Vagina (tissue), 2 donors: ENCODE measurements around the gene RYR2.

ENCODE experiments used
- CTCF ChIP-seq, 3 experiments: fragments of 450-650 bp in 2 of 3; fragments of 200-600 bp in 1 of 3; sonication (generic) in 1 of 3; IDR thresholded peaks; one replicate each; pipeline ENCODE4 v1.5.1; 2017 to 2019; ENCODE audit warnings: antibody characterized with exemption in 3 of 3, mild to moderate bottlenecking in 2 of 3, moderate library complexity in 2 of 3
- POLR2AphosphoS5 ChIP-seq, 2 donors: sonication (generic); formaldehyde crosslinking; IDR thresholded peaks; one replicate each; pipeline ENCODE4 v1.9.0; 2017; ENCODE audit warnings: antibody characterized with exemption in 2 of 2, mild to moderate bottlenecking in 2 of 2, low read depth in 1 of 2; ENCODE audit not compliant: insufficient read depth in 1 of 2

DNA sequence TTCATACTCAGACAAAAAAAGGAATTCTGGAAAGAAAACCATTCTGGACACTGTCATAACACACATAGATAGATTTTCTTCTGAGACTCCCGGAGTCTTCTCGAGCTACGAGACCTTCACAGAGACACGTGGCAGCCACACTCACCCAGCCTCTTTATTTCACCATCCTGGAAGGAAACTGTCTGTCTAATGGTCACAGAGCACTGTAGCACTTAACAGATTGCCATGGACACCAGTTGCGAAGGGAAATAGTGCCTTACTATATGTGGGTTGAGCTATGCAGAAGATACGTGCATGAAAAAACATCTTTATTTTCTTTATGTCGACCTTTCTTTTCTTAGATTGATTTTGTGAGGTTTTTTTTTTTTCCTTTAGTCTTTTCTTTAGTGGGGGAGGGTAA lies 790.9 kb downstream of the RYR2 start:
- TF ChIP-seq CTCF (IDR thresholded peaks at IDR 0.05) (no peak), POLR2AphosphoS5 (IDR thresholded peaks at IDR 0.05; ENCODE audit: insufficient read depth in 1 of 2, low read depth in 1 of 2) (no peak)
